HL-60 (cell line): ENCODE results near the gene PRR14L.

ENCODE experiments used
- DNase-seq, 2 experiments: peaks; one replicate each; pipeline ENCODE4 v3.0.0-alpha.2; 2010 to 2020; ENCODE audit warnings: low read depth in 1 of 2, low spot score in 1 of 2
- H3K27ac ChIP-seq: fragments of 250-450 bp; sonication (Bioruptor Pico); replicated peaks from 2 replicates; pipeline ENCODE4 v1.5.1; 2020; ENCODE audit warnings: mild to moderate bottlenecking, moderate library complexity
- H3K27me3 ChIP-seq: fragments of 250-450 bp; sonication (Bioruptor Pico); 2 replicates; pipeline ENCODE4 v1.5.1; 2021; ENCODE audit warnings: mild to moderate bottlenecking, moderate library complexity; ENCODE audit not compliant: insufficient read depth, poor library complexity, severe bottlenecking
- H3K4me3 ChIP-seq: replicated peaks from 2 replicates; pipeline ENCODE4 v1.5.1; 2011; ENCODE audit warnings: mild to moderate bottlenecking, control low read depth, low read length; ENCODE audit not compliant: insufficient read depth
- CTCF ChIP-seq: IDR thresholded peaks from one replicate; pipeline ENCODE4 v1.5.1; 2011; ENCODE audit warnings: low read length, control low read depth, inconsistent platforms; ENCODE audit not compliant: insufficient read depth
- GABPA ChIP-seq: IDR thresholded peaks from 2 replicates; pipeline ENCODE4 v1.6.1; 2012; ENCODE audit warnings: low read depth
- POLR2AphosphoS5 ChIP-seq: IDR thresholded peaks from 2 replicates; pipeline ENCODE4 v1.6.1; 2012; ENCODE audit warnings: low read depth
- REST ChIP-seq: IDR thresholded peaks from 2 replicates; pipeline ENCODE4 v1.6.1; 2012; ENCODE audit warnings: low read depth; ENCODE audit not compliant: insufficient replicate concordance
- SPI1 ChIP-seq: IDR thresholded peaks from 2 replicates; pipeline ENCODE4 v1.6.1; 2012; ENCODE audit warnings: low read depth, mild to moderate bottlenecking, borderline replicate concordance

PRR14L gene

GRCh38 chr22:31647066-31647465, 102.9 kb downstream of the PRR14L start:
- Histone ChIP-seq H3K4me3 (no peak overlapping the region), H3K27ac (no peak overlapping the region), H3K27me3 (no peaks in the 10 kb centered on the region)
- no peak for TF ChIP-seq SPI1
- TF ChIP-seq POLR2AphosphoS5: no peak
- no peak for TF ChIP-seq GABPA
- no peak for TF ChIP-seq REST
- no peak for TF ChIP-seq CTCF
- DNase-seq: no peak

GRCh38 chr22:31646186-31647019, 103.5 kb downstream of the PRR14L start:
- DNase-seq: no peak
- H3K4me3 ChIP-seq: no peak overlapping the region
- H3K27me3 ChIP-seq: no peaks in the 10 kb centered on the region
- H3K27ac ChIP-seq: no peak overlapping the region
- TF ChIP-seq GABPA: no peak

GRCh38 chr22:31639436-31640039, 110.4 kb downstream of the PRR14L start:
- TF ChIP-seq GABPA: no peak
- no peak for TF ChIP-seq SPI1
- TF ChIP-seq REST: no peak
- no peak for TF ChIP-seq POLR2AphosphoS5
- TF ChIP-seq CTCF: no peak
- Histone ChIP-seq H3K4me3 (no peak overlapping the region), H3K27ac (peak overlapping the region; percentile 98), H3K27me3 (no peaks in the 10 kb centered on the region)
- peak in 1 of 2 experiments; percentile 33 for DNase-seq

GRCh38 chr22:31637891-31638618, 111.9 kb downstream of the PRR14L start:
- Histone ChIP-seq H3K27ac (peak overlapping the region; percentile 98), H3K4me3 (peak overlapping the region; percentile 52)
- peak in 1 of 2 experiments; percentile 96 for DNase-seq

More at GRCh38 chr22:31637891-31638618, 111.9 kb downstream of the PRR14L start:
- H3K27me3 ChIP-seq: no peaks in the 10 kb centered on the region
- TF ChIP-seq SPI1 (peak; percentile 96), CTCF (no peak), POLR2AphosphoS5 (no peak), GABPA (no peak), REST (no peak)
